ENCODE measurements around the gene VRK2. TPM values are rescaled to one million over a fixed set of nuclear protein-coding genes. Genes with fewer than 3 reads are reported as not detected.
"Not testable (repeated sequence)": the region's sequence is repeated elsewhere in the genome, so short reads cannot be mapped to it uniquely, and the experiment has no call there.

The VRK2 gene
- total RNA-seq, 2 donors from 2014 or later = 15.3 to 19.8 TPM

GRCh38 chr2:58063641-58064040, 17.0 kb downstream of the VRK2 start:
- H3K36me3 Mint-ChIP-seq (ENCODE audit: low read depth) = peaks cover 5% of the 10 kb centered on the region
- H3K9me3 ChIP-seq (ENCODE audit: control insufficient read depth, low read length, poor library complexity, severe bottlenecking) = no peaks in the 10 kb centered on the region
- DNase-seq (no peak), ATAC-seq (no peak)
- H3K27ac Mint-ChIP-seq = peak overlapping the region; percentile 47
- H3K4me1 Mint-ChIP-seq = peaks cover 23% of the 10 kb centered on the region
- H3K27me3 Mint-ChIP-seq = no peaks in the 10 kb centered on the region
- H3K4me3 Mint-ChIP-seq = no peak overlapping the region

- peak; percentile 39 for ATAC-seq
- Mint-ChIP-seq H3K27ac (peak overlapping the region; percentile 47), H3K4me1 (peaks cover 23% of the 10 kb centered on the region), H3K36me3 (ENCODE audit: low read depth) (peaks cover 5% of the 10 kb centered on the region), H3K4me3 (peak overlapping the region; percentile 7), H3K27me3 (no peaks in the 10 kb centered on the region)
- DNase-seq = no peak
- H3K9me3 ChIP-seq (ENCODE audit: control insufficient read depth, low read length, poor library complexity, severe bottlenecking) = no peaks in the 10 kb centered on the region
These were observed 17.5 kb downstream of the VRK2 start for GRCh38 chr2:58064086-58064485.

DNA sequence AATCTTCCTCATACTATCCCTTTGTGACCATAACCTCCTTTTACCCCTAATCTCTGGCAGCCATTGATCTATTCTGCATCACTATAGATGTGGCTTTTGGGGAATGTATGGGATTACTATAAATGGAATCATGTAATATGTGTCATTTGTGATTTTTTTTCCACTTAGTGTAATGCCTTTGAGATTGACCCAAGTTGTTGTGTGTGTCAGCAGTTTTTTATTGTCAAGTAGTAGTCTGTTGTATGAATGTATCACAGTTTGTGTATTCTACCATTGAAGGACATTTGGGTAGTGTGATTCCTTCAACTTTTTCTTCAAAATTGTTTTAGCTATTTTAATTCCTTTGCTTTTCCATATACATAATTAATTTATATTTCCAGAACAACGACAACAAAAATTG, 18.6 kb downstream of the VRK2 start:
- peaks cover 21% of the 10 kb centered on the region for H3K4me1 Mint-ChIP-seq
- no peak for ATAC-seq
- no peak overlapping the region for H3K4me3 Mint-ChIP-seq
- H3K9me3 ChIP-seq (ENCODE audit: control insufficient read depth, low read length, poor library complexity, severe bottlenecking) = no peaks in the 10 kb centered on the region
- peaks cover 3% of the 10 kb centered on the region for H3K36me3 Mint-ChIP-seq (ENCODE audit: low read depth)
- no peak for DNase-seq
- H3K27me3 Mint-ChIP-seq = no peaks in the 10 kb centered on the region
- no peak overlapping the region for H3K27ac Mint-ChIP-seq

DNA sequence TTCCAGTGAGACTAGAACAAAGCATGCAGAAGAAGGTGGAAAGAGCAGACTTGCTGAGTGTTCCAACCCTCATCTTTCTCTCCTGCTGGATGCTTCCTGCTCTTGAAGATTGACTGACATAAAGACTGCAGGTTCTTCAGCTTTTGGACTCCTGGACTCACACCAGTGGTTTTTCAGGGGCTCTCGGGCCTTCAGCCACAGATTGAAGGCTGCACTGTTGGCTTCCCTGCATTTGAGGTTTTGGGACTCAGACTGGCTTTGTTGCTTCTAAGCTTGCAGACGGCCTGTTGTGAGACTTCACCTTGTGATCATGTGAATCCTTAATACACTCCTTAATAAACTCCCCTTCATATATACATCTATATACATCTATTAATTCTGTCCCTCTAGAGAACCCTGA, 20.4 kb downstream of the VRK2 start:
- Mint-ChIP-seq H3K27ac (no peak overlapping the region), H3K4me3 (no peak overlapping the region), H3K27me3 (no peaks in the 10 kb centered on the region), H3K36me3 (ENCODE audit: low read depth) (peaks cover 3% of the 10 kb centered on the region), H3K4me1 (peaks cover 23% of the 10 kb centered on the region)
- no peak for DNase-seq
- H3K9me3 ChIP-seq (ENCODE audit: control insufficient read depth, low read length, poor library complexity, severe bottlenecking) = no peaks in the 10 kb centered on the region
- no peak for ATAC-seq

GRCh38 chr2:58070765-58071164, 24.2 kb downstream of the VRK2 start:
- ATAC-seq (no peak), DNase-seq (no peak)
- Mint-ChIP-seq H3K4me1 (peaks cover 15% of the 10 kb centered on the region), H3K36me3 (ENCODE audit: low read depth) (peaks cover 3% of the 10 kb centered on the region), H3K4me3 (no peak overlapping the region), H3K27me3 (no peaks in the 10 kb centered on the region), H3K27ac (no peak overlapping the region)
- peaks cover 2% of the 10 kb centered on the region for H3K9me3 ChIP-seq (ENCODE audit: control insufficient read depth, low read length, poor library complexity, severe bottlenecking)

GRCh38 chr2:58072102-58072501, 25.5 kb downstream of the VRK2 start:
- DNase-seq (no peak), ATAC-seq (no peak)
- Mint-ChIP-seq H3K27me3 (no peaks in the 10 kb centered on the region), H3K4me3 (no peak overlapping the region), H3K27ac (no peak overlapping the region), H3K36me3 (ENCODE audit: low read depth) (no peaks in the 10 kb centered on the region), H3K4me1 (peaks cover 10% of the 10 kb centered on the region)
- H3K9me3 ChIP-seq (ENCODE audit: control insufficient read depth, low read length, poor library complexity, severe bottlenecking) = peaks cover 2% of the 10 kb centered on the region

GRCh38 chr2:58073008-58073407, 26.4 kb downstream of the VRK2 start:
- Mint-ChIP-seq H3K36me3 (ENCODE audit: low read depth) (no peaks in the 10 kb centered on the region), H3K27ac (no peak overlapping the region)
- DNase-seq = no peak

DNA sequence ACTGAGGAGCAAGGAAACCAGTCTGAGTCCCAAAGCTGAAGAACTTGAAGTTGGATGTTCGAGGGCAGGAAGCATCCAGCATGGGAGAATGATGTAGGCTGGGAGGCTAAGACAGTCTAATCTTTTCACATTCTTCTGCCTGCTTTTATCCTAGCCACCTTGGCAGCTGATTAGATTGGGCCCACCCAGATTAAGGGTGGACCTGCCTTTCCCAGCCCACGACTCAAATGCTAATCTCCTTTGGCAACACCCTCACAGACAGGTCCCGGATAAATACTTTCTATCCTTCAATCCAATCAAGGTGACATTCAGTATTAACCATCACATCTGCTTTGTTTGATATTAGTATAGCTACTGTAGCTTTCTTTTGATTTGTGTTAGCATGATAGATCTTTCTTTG, 27.1 kb downstream of the VRK2 start:
- DNase-seq = no peak
- H3K9me3 ChIP-seq (ENCODE audit: control insufficient read depth, low read length, poor library complexity, severe bottlenecking) = peaks cover 2% of the 10 kb centered on the region
- H3K27ac Mint-ChIP-seq = no peak overlapping the region
- no peaks in the 10 kb centered on the region for H3K27me3 Mint-ChIP-seq
- no peak for ATAC-seq
- H3K4me1 Mint-ChIP-seq = peaks cover 14% of the 10 kb centered on the region
- H3K36me3 Mint-ChIP-seq (ENCODE audit: low read depth) = no peaks in the 10 kb centered on the region
- no peak overlapping the region for H3K4me3 Mint-ChIP-seq

More at GRCh38 chr2:58073008-58073407, 26.4 kb downstream of the VRK2 start:
- peaks cover 2% of the 10 kb centered on the region for H3K9me3 ChIP-seq (ENCODE audit: control insufficient read depth, low read length, poor library complexity, severe bottlenecking)
- H3K4me3 Mint-ChIP-seq = no peak overlapping the region
- H3K4me1 Mint-ChIP-seq = peaks cover 14% of the 10 kb centered on the region
- H3K27me3 Mint-ChIP-seq = no peaks in the 10 kb centered on the region
- ATAC-seq = no peak

DNA sequence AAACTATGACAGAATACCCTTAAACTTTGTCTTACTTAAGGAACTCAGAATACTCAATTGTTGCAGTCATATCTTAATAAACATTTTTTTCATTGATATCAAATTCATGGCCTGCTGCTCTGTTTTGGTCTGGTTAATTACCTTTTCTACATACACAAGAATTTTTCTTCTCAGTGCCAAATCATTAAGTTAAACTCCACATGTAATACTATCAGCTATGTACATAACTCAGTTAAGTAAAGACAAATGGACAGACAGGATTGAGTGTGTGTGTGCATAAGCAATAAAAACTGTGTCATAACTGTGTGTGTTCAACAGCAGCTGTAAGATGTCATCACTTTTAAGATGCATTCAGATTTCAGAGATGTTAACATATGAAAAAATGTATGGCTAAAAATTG, 34.4 kb downstream of the VRK2 start:
- H3K36me3 Mint-ChIP-seq (ENCODE audit: low read depth) = peaks cover 4% of the 10 kb centered on the region
- DNase-seq (no peak), ATAC-seq (no peak)
- H3K27me3 Mint-ChIP-seq = no peaks in the 10 kb centered on the region
- no peaks in the 10 kb centered on the region for H3K9me3 ChIP-seq (ENCODE audit: control insufficient read depth, low read length, poor library complexity, severe bottlenecking)
- H3K4me3 Mint-ChIP-seq = no peak overlapping the region
- peaks cover 8% of the 10 kb centered on the region for H3K4me1 Mint-ChIP-seq
- no peak overlapping the region for H3K27ac Mint-ChIP-seq

DNA sequence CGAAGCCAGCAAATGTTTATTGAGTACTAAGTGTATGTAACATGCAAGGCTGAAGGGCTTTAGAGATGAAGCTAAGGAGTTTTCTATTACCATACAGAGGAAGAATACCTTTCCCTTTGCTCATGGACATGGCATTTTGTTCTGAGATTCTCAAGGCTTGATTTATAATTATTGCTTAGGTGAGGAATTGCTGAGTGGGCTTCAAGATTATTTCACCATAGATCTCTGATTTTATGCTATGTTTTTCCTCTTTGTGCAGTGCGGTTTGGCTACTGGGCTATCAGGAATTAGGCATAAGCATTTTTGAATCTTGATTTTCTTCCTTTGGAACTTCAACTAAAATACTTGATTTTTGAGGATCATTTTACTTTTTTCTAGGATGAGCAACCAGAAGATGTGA, 42.5 kb downstream of the VRK2 start:
- DNase-seq (no peak), ATAC-seq (no peak)
- H3K9me3 ChIP-seq (ENCODE audit: control insufficient read depth, low read length, poor library complexity, severe bottlenecking) = no peaks in the 10 kb centered on the region
- Mint-ChIP-seq H3K4me3 (no peak overlapping the region), H3K4me1 (peaks cover 4% of the 10 kb centered on the region), H3K36me3 (ENCODE audit: low read depth) (peaks cover 19% of the 10 kb centered on the region), H3K27me3 (no peaks in the 10 kb centered on the region), H3K27ac (no peak overlapping the region)

DNA sequence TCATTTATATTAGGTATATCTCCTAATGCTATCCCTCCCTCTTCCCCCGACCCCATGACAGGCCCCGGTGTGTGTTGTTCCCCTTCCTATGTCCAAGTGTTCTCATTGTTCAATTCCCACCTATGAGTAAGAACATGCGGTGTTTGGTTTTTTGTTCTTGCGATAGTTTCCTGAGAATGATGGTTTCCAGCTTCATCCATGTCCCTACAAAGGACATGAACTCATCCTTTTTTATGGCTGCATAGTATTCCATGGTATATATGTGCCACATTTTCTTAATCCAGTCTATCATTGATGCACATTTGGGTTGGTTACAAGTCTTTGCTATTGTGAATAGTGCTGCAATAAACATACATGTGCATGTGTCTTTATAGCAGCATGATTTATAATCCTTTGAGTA, 46.2 kb downstream of the VRK2 start:
- H3K9me3 ChIP-seq (ENCODE audit: control insufficient read depth, low read length, poor library complexity, severe bottlenecking); H3K4me3 Mint-ChIP-seq; H3K27me3 Mint-ChIP-seq; ATAC-seq; H3K27ac Mint-ChIP-seq; H3K4me1 Mint-ChIP-seq; DNase-seq: not testable (repeated sequence)
- H3K36me3 Mint-ChIP-seq (ENCODE audit: low read depth) = peaks cover 11% of the 10 kb centered on the region

GRCh38 chr2:58097025-58097424, 50.4 kb downstream of the VRK2 start:
- Mint-ChIP-seq H3K27me3 (no peaks in the 10 kb centered on the region), H3K27ac (no peak overlapping the region), H3K36me3 (ENCODE audit: low read depth) (peaks cover 2% of the 10 kb centered on the region), H3K4me3 (no peak overlapping the region), H3K4me1 (peaks cover 8% of the 10 kb centered on the region)
- DNase-seq (no peak), ATAC-seq (no peak)
- no peaks in the 10 kb centered on the region for H3K9me3 ChIP-seq (ENCODE audit: control insufficient read depth, low read length, poor library complexity, severe bottlenecking)

- H3K9me3 ChIP-seq (ENCODE audit: control insufficient read depth, low read length, poor library complexity, severe bottlenecking) = no peaks in the 10 kb centered on the region
- Mint-ChIP-seq H3K4me3 (no peak overlapping the region), H3K27ac (no peak overlapping the region), H3K36me3 (ENCODE audit: low read depth) (peaks cover 9% of the 10 kb centered on the region), H3K27me3 (no peaks in the 10 kb centered on the region), H3K4me1 (peaks cover 10% of the 10 kb centered on the region)
- ATAC-seq (no peak), DNase-seq (no peak)
These were observed 51.9 kb downstream of the VRK2 start for GRCh38 chr2:58098254-58099095.
